T-helper 1 cell treated with Interleukin-12 subunit alpha and Interleukin-12 subunit beta and Interleukin-4 antibody, amounts not matched to agents 30 μg/mL and 1 μg/mL, for 36 hours (primary cell): Measurements from ENCODE around the gene NET1.

Source experiments
- H3K27ac Mint-ChIP-seq: one replicate; pipeline ENCODE4 v1.8.0; 2021; ENCODE audit warnings: mild to moderate bottlenecking, mixed read lengths
- H3K27me3 Mint-ChIP-seq: one replicate; pipeline ENCODE4 v1.8.0; 2021; ENCODE audit warnings: low read depth, mixed read lengths
- H3K36me3 Mint-ChIP-seq: one replicate; pipeline ENCODE4 v1.8.0; 2021; ENCODE audit warnings: low read depth, mixed read lengths
- H3K4me1 Mint-ChIP-seq: one replicate; pipeline ENCODE4 v1.8.0; 2021; ENCODE audit warnings: low read depth, mixed read lengths
- H3K4me3 Mint-ChIP-seq: one replicate; pipeline ENCODE4 v1.8.0; 2021; ENCODE audit warnings: mild to moderate bottlenecking, moderate library complexity, mixed read lengths
- H3K9me3 Mint-ChIP-seq: one replicate; pipeline ENCODE4 v1.8.0; 2021; ENCODE audit warnings: mixed read lengths

The NET1 gene

DNA sequence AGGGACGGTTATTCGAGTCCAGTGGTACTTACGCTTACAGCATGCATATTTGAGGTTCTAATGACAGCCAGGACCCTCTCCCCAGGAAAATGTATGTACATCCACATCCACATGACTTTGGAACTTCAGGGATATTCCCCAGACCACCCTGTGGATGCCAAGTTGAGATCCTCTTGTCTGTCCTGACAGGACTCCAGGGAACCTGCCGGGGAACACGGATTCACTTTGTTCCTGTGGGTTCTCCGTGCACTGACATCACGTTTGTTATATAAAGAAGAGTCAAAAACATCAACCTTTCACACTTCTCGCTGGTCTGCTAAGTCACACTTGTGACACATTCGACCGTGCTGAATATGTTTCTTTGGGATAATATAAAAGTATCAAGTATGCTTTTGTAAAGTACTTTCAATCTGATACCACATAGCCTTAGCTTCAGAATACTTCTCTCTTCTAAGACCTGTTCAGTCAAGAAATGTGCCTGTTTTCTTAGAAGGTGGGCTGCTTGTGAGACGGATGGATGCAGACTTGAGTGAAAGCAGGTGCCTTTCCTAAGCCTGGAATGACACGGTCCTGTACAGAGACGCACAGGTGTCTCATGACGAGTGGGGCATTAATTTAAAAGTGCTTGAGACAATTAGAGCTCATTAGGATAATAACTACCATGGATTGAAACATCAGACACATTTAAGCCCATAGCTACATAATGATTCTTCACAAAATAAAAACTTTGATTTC is 48.3 kb downstream of the NET1 start:
- no peak overlapping the region for H3K4me3 Mint-ChIP-seq
- peaks cover 24% of the 10 kb centered on the region for H3K36me3 Mint-ChIP-seq
- H3K9me3 Mint-ChIP-seq: no peaks in the 10 kb centered on the region
- H3K27me3 Mint-ChIP-seq: no peaks in the 10 kb centered on the region
- H3K27ac Mint-ChIP-seq: no peak overlapping the region
- peaks cover 8% of the 10 kb centered on the region for H3K4me1 Mint-ChIP-seq

DNA sequence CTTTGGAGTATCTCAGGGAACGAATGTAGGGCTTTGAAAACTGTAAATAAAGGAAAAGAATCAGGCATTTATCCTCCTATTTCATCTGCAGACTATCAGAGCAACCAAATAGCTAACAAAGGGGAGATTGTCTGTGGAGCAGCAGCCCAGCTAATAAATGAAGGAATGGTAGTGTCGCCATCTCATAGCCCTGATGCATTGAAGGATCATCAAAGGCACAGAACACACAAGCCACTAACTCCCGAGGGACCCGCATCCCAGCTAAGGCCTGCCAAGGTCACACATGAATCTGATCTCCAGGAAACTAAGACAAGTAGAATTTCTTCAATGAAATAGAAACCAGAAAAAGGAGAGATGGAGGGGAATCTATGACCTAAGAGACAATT is 48.8 kb downstream of the NET1 start:
- no peak overlapping the region for H3K4me3 Mint-ChIP-seq
- no peak overlapping the region for H3K27ac Mint-ChIP-seq
- no peaks in the 10 kb centered on the region for H3K9me3 Mint-ChIP-seq
- H3K27me3 Mint-ChIP-seq: no peaks in the 10 kb centered on the region
- peaks cover 8% of the 10 kb centered on the region for H3K4me1 Mint-ChIP-seq
- H3K36me3 Mint-ChIP-seq: peaks cover 18% of the 10 kb centered on the region

- Mint-ChIP-seq H3K27me3 (no peaks in the 10 kb centered on the region), H3K36me3 (peaks cover 12% of the 10 kb centered on the region), H3K4me3 (no peak overlapping the region)
Measured at GRCh38 chr10:5461914-5462840, 49.8 kb downstream of the NET1 start.

DNA sequence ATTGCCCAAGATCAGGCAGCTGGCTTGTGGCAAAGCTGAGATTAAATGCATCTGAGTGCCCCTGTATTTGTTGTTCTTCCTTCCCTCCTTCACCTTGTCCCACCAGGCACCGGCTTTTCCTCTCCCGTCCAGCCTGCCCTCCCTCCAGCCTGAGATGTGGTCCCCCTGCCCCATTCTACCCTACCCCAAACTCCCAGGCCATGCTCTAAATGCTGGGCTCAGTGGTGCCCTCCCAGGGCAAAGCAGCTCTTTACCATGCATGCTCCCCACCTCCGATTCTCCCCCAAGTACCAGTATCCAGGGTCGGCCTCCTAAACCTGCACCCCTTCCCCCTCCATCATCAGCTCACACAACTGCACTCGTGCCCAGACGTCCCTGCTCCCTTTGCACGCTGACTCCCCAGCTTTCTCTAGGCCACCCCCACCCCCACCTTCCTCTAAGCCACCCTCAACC is 50.5 kb downstream of the NET1 start:
- Mint-ChIP-seq H3K27ac (no peak overlapping the region), H3K4me3 (no peak overlapping the region), H3K4me1 (peaks cover 4% of the 10 kb centered on the region), H3K9me3 (no peaks in the 10 kb centered on the region), H3K36me3 (peaks cover 10% of the 10 kb centered on the region), H3K27me3 (no peaks in the 10 kb centered on the region)

More at GRCh38 chr10:5461914-5462840, 49.8 kb downstream of the NET1 start:
- no peaks in the 10 kb centered on the region for H3K9me3 Mint-ChIP-seq
- peaks cover 7% of the 10 kb centered on the region for H3K4me1 Mint-ChIP-seq
- no peak overlapping the region for H3K27ac Mint-ChIP-seq

DNA sequence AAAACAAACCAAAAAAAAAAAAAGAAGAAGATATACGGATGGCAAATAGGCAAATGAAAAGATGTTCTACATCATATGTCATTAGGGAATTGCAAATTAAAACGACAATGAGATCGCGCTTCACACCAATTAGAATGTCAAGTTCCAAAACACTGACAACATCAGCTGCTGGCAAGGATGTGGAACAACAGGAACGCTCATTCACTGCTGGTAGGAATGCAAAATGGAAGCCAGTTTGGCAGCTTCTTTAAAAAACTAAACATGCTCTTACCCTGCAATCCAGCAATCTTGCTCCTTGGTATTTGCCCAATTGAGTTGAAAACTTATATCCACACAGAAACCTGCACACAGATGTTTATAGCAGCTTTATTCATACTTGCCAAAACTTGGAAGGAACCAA is 52.2 kb downstream of the NET1 start:
- Mint-ChIP-seq H3K4me3 (no peak overlapping the region), H3K9me3 (no peaks in the 10 kb centered on the region), H3K27me3 (no peaks in the 10 kb centered on the region), H3K36me3 (no peaks in the 10 kb centered on the region), H3K4me1 (peaks cover 2% of the 10 kb centered on the region), H3K27ac (no peak overlapping the region)

- Mint-ChIP-seq H3K4me3 (no peak overlapping the region), H3K4me1 (peaks cover 2% of the 10 kb centered on the region), H3K36me3 (no peaks in the 10 kb centered on the region), H3K9me3 (no peaks in the 10 kb centered on the region), H3K27me3 (no peaks in the 10 kb centered on the region), H3K27ac (no peak overlapping the region)
Measured at GRCh38 chr10:5465976-5466450, 53.7 kb downstream of the NET1 start.

GRCh38 chr10:5466451-5467206 is 54.3 kb downstream of the NET1 start:
- no peaks in the 10 kb centered on the region for H3K36me3 Mint-ChIP-seq
- H3K4me3 Mint-ChIP-seq: no peak overlapping the region
- H3K9me3 Mint-ChIP-seq: no peaks in the 10 kb centered on the region
- H3K27ac Mint-ChIP-seq: no peak overlapping the region
- H3K27me3 Mint-ChIP-seq: no peaks in the 10 kb centered on the region
- H3K4me1 Mint-ChIP-seq: peaks cover 2% of the 10 kb centered on the region

GRCh38 chr10:5467207-5467535 is 54.8 kb downstream of the NET1 start:
- no peaks in the 10 kb centered on the region for H3K27me3 Mint-ChIP-seq

DNA sequence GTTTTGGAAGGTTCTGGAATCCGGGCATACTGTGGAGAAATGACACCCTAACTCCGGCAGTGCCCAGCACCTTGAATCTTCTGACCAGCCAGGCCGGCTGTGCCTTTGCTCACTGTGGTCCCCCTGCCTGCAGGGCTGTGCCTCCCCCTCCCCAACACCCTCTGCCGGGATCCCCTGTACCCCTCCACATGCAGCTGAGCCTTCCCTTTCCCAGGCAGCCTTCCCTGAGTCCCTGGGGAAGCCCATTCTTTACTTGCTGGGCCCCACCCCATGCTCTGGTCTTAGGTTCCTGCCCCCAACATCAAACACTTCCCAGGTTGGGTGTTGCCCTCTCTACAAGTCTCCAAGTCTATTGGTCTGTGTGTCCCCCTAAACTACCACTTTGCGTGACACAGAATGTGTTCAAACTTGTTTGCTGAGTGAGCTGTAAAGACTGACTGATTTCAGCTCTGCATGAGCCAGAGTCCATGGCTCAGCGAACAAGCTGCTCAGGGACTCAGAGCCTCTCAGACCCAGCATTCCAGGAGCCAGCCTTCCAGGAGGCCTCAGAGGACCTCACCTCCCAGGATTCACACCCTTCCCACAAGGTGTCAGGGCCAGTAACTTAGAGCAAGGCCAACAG is 55.4 kb downstream of the NET1 start:
- H3K4me1 Mint-ChIP-seq: peaks cover 2% of the 10 kb centered on the region
- no peak overlapping the region for H3K27ac Mint-ChIP-seq
- no peaks in the 10 kb centered on the region for H3K9me3 Mint-ChIP-seq
- no peaks in the 10 kb centered on the region for H3K27me3 Mint-ChIP-seq
- no peak overlapping the region for H3K4me3 Mint-ChIP-seq
- no peaks in the 10 kb centered on the region for H3K36me3 Mint-ChIP-seq

More at GRCh38 chr10:5467207-5467535, 54.8 kb downstream of the NET1 start:
- Mint-ChIP-seq H3K4me1 (peaks cover 2% of the 10 kb centered on the region), H3K9me3 (no peaks in the 10 kb centered on the region), H3K4me3 (no peak overlapping the region), H3K36me3 (no peaks in the 10 kb centered on the region), H3K27ac (no peak overlapping the region)

GRCh38 chr10:5468262-5469106 is 56.1 kb downstream of the NET1 start:
- H3K27me3 Mint-ChIP-seq: no peaks in the 10 kb centered on the region
- no peak overlapping the region for H3K4me3 Mint-ChIP-seq
- no peaks in the 10 kb centered on the region for H3K36me3 Mint-ChIP-seq
- no peaks in the 10 kb centered on the region for H3K4me1 Mint-ChIP-seq
- H3K9me3 Mint-ChIP-seq: no peaks in the 10 kb centered on the region
- H3K27ac Mint-ChIP-seq: no peak overlapping the region

GRCh38 chr10:5469353-5470061 is 57.1 kb downstream of the NET1 start:
- Mint-ChIP-seq H3K4me3 (no peak overlapping the region), H3K4me1 (no peaks in the 10 kb centered on the region), H3K27me3 (no peaks in the 10 kb centered on the region), H3K36me3 (no peaks in the 10 kb centered on the region), H3K27ac (no peak overlapping the region), H3K9me3 (no peaks in the 10 kb centered on the region)

- H3K27ac Mint-ChIP-seq: no peak overlapping the region
- H3K27me3 Mint-ChIP-seq: no peaks in the 10 kb centered on the region
- no peaks in the 10 kb centered on the region for H3K36me3 Mint-ChIP-seq
- no peaks in the 10 kb centered on the region for H3K9me3 Mint-ChIP-seq
- no peak overlapping the region for H3K4me3 Mint-ChIP-seq
- no peaks in the 10 kb centered on the region for H3K4me1 Mint-ChIP-seq
Measured at GRCh38 chr10:5470062-5470751, 57.9 kb downstream of the NET1 start.
